Measurements from ENCODE around the gene SUN2.

- TF ChIP-seq, protein P1, sequence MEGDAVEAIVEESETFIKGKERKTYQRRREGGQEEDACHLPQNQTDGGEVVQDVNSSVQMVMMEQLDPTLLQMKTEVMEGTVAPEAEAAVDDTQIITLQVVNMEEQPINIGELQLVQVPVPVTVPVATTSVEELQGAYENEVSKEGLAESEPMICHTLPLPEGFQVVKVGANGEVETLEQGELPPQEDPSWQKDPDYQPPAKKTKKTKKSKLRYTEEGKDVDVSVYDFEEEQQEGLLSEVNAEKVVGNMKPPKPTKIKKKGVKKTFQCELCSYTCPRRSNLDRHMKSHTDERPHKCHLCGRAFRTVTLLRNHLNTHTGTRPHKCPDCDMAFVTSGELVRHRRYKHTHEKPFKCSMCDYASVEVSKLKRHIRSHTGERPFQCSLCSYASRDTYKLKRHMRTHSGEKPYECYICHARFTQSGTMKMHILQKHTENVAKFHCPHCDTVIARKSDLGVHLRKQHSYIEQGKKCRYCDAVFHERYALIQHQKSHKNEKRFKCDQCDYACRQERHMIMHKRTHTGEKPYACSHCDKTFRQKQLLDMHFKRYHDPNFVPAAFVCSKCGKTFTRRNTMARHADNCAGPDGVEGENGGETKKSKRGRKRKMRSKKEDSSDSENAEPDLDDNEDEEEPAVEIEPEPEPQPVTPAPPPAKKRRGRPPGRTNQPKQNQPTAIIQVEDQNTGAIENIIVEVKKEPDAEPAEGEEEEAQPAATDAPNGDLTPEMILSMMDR (conservative IDR thresholded peaks at IDR 0.05; ENCODE audit: low read depth, low read length): no peak
- TF ChIP-seq EZH2phosphoT487 (IDR thresholded peaks at IDR 0.05; ENCODE audit: borderline replicate concordance, low read length): no peak
Observed at GRCh38 chr22:38721551-38721950, 34.2 kb downstream of the SUN2 start.

Data from PC-3 (cell line).